Measurements from ENCODE around the gene SH2D3C. TPM values are rescaled to one million over a fixed set of nuclear protein-coding genes. Genes with fewer than 3 reads are reported as not detected.
A peak's percentile ranks its signal among the peaks of the same experiment; 100 is the strongest.

SH2D3C gene
- total RNA-seq, 4 donors from 2014 or later = 1.4 to 22.3 (median 4.1) TPM

GRCh38 chr9:127769101-127769500 lies 9.4 kb downstream of the SH2D3C start:
- Histone ChIP-seq H3K27me3 (no peaks in the 10 kb centered on the region), H3K36me3 (no peaks in the 10 kb centered on the region), H3K27ac (peak overlapping the region; percentile 30 to 80 (median 68)), H3K9me3 (no peaks in the 10 kb centered on the region), H3K4me1 (peaks cover 0 to 21% (median 15%) of the 10 kb centered on the region in 4 donors), H3K4me3 (no peak overlapping the region)
- TF ChIP-seq POLR2A (IDR thresholded peaks at IDR 0.05) (no peak), CTCF (IDR thresholded peaks at IDR 0.05) (no peak)
- no peak for DNase-seq

- Histone ChIP-seq H3K27ac (peak overlapping the region; percentile 30 to 80 (median 68)), H3K4me3 (no peak overlapping the region), H3K27me3 (no peaks in the 10 kb centered on the region), H3K36me3 (no peaks in the 10 kb centered on the region), H3K9me3 (no peaks in the 10 kb centered on the region), H3K4me1 (peaks cover 0 to 21% (median 15%) of the 10 kb centered on the region in 4 donors)
- TF ChIP-seq CTCF (IDR thresholded peaks at IDR 0.05) (no peak), POLR2A (IDR thresholded peaks at IDR 0.05) (no peak)
- DNase-seq = no peak
These were observed 9.8 kb downstream of the SH2D3C start for GRCh38 chr9:127768698-127769097.

- H3K9me3 ChIP-seq = no peaks in the 10 kb centered on the region
- no peaks in the 10 kb centered on the region for H3K36me3 ChIP-seq
- peaks cover 0 to 21% (median 15%) of the 10 kb centered on the region in 4 donors for H3K4me1 ChIP-seq
- peak overlapping the region; percentile 30 to 70 (median 53) for H3K27ac ChIP-seq
- H3K27me3 ChIP-seq = no peaks in the 10 kb centered on the region
- no peak for DNase-seq
- H3K4me3 ChIP-seq = no peak overlapping the region
- TF ChIP-seq POLR2A (IDR thresholded peaks at IDR 0.05) (no peak), CTCF (IDR thresholded peaks at IDR 0.05) (no peak)
These were observed 10.5 kb downstream of the SH2D3C start for GRCh38 chr9:127767909-127768331.

- H3K36me3 ChIP-seq = no peaks in the 10 kb centered on the region
- DNase-seq = no peak
- no peaks in the 10 kb centered on the region for H3K9me3 ChIP-seq
- H3K4me1 ChIP-seq = peaks cover 0 to 21% (median 15%) of the 10 kb centered on the region in 4 donors
- H3K27me3 ChIP-seq = no peaks in the 10 kb centered on the region
- H3K4me3 ChIP-seq = no peak overlapping the region
- no peak for TF ChIP-seq POLR2A (IDR thresholded peaks at IDR 0.05)
- TF ChIP-seq CTCF (IDR thresholded peaks at IDR 0.05) = no peak
- H3K27ac ChIP-seq = peak overlapping the region; percentile 30 to 70 (median 53)
These were observed 11.1 kb downstream of the SH2D3C start for GRCh38 chr9:127767410-127767809.

- no peak for DNase-seq
- H3K36me3 ChIP-seq = no peaks in the 10 kb centered on the region
- H3K27ac ChIP-seq = no peak overlapping the region
- H3K4me3 ChIP-seq = no peak overlapping the region
- TF ChIP-seq CTCF (IDR thresholded peaks at IDR 0.05) (no peak), POLR2A (IDR thresholded peaks at IDR 0.05) (no peak)
- no peaks in the 10 kb centered on the region for H3K9me3 ChIP-seq
- H3K4me1 ChIP-seq = peaks cover 0 to 16% (median 8%) of the 10 kb centered on the region in 4 donors
- H3K27me3 ChIP-seq = no peaks in the 10 kb centered on the region
These were observed 13.0 kb downstream of the SH2D3C start for GRCh38 chr9:127765418-127765817.

GRCh38 chr9:127763918-127764384 lies 14.5 kb downstream of the SH2D3C start:
- Histone ChIP-seq H3K4me3 (no peak overlapping the region), H3K4me1 (peaks cover 0 to 7% (median 3%) of the 10 kb centered on the region in 4 donors), H3K36me3 (no peaks in the 10 kb centered on the region), H3K9me3 (no peaks in the 10 kb centered on the region), H3K27me3 (no peaks in the 10 kb centered on the region), H3K27ac (peak overlapping the region in 2 of 4 donors; percentile 28 to 50)
- TF ChIP-seq CTCF (IDR thresholded peaks at IDR 0.05) (peak in 5 of 6 experiments; percentile 8 to 59 (median 46)), POLR2A (IDR thresholded peaks at IDR 0.05) (no peak)
- peak; percentile 52 to 76 (median 63) for DNase-seq

Data from Peyer's patch (tissue), 4 donors.